H54 (cell line): Measurements from ENCODE around the gene ORM2.
A peak's percentile ranks its signal among the peaks of the same experiment; 100 is the strongest.

Experiments used
- DNase-seq: peaks from one replicate; pipeline ENCODE4 v3.0.0; 2011; ENCODE audit warnings: low spot score, mixed read lengths; ENCODE audit not compliant: insufficient read length
- FAIRE-seq: peaks from 3 replicates; lab custom pipeline; 2011; peaks lifted over from hg19 to GRCh38; lab: Jason Lieb, UNC
- POLR2A ChIP-seq: IDR thresholded peaks from 2 replicates; pipeline ENCODE4 v1.6.1; 2011; ENCODE audit warnings: low read depth, mild to moderate bottlenecking, low read length

Gene ORM2

DNA sequence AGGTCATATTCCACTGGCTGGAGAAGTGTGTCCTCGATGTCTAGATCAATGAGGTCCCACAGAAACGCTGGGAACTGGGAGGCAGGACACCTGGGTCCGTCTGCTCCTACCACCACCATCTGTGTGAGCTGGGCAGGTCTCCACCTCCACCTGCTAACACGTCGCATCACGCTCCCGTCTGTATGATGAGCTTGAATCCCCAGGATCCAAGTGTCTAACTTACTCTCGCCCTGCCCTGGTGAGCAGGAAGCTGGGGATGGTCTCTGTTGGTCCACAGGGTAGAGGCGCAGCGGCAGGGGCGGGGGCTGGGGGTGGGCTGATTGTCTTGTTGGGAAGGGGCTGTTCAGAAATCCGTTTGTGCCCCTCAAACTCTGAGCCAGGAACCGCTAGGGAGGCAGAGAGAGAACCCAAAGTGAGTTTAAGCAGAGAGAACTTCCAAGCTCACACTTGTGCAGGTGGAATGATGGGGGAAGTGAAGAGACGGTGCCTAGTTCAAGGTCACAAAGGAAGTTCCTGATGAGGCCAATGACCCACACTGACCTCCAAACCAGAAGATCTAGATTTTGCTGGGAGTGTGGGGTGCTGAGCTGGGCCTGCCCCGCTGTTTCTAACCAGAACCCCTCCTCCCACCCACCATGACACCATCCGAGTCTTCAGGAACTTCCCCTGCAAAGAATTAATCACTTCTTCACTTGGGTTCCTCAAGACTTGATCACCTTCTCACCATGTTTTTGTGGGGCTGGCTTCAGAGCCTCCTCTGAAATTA, 21.1 kb downstream of the ORM2 start:
- FAIRE-seq, result no peak
- no peak for DNase-seq
- no peak for TF ChIP-seq POLR2A

DNA sequence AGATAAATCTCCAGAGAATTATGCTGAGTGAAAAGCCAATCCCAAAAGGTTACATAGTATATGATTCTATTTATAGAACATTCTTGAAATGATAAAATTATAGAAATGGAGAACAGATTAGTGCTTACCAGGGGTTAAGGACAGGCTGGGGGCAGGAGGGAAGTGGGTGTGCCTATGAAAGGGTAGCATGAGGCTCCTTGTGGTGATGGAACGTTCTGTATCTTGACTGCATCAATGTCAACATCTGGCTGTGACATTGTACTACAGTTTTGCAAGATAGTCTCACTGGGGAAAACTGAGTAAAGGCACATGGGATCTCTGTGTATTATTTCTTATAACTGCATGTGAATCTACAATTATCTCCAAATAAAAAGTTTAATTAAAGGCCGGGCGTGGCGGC, 22.3 kb downstream of the ORM2 start:
- DNase-seq (no peak), FAIRE-seq (no peak)
- no peak for TF ChIP-seq POLR2A

DNA sequence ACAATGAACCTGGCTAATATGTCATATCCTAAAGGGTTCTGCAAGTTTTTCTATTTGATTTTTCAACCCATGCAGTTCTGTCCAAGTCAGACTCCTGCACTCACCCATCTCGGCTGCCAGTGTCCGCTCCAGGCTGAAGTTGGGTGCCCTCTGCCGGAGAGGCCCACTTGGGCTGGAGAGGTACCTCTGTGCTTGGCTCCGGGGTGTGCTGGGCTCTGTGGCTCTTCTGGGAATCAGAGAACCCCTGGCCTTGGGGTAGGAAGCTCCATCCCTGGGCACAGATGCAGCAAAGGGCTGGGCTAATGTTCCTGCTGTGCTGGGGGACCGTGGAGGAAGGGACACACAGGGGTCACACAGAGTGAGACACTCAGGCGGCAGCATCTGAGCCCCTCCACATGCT, 26.2 kb downstream of the ORM2 start:
- no peak for DNase-seq
- no peak for FAIRE-seq
- TF ChIP-seq POLR2A, result no peak

DNA sequence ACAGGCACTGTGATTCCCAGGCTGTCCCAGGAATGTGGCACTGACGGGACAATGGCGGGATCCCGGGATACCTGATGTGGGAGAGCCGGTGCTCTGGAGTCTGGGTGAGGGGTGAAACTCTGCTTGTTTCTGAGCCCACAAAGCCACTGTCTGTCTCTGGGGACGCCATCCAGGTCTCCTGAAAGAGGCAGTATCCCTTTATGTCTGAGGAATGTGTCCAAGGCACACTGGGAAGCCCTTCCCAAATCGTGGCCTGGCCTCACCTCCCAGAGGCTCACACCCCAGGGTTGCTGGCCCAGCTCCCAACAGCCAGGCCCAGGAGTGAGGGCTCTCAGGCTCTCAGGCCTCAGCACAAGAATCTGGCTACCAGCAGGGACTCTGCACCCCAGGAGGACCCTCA, 27.1 kb downstream of the ORM2 start:
- TF ChIP-seq POLR2A, result no peak
- no peak for FAIRE-seq

DNA sequence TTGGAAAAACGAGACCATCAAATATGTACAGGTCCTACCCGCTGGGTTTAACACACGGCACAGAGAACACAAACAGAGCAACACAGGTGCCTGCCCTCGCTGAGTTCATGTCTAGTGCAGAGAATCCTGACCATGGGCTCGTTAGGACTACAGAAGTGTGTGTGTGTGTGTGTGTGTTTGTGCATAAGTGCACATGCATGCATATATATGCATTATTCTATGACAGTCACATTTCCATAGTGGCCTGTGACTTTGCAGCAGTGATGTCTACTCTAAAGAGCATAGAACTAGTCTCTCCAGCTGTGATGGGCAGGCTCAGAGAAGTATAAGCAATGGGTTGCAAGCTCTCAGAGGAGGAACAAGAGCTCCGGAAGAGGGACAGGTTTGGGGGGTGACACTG, 27.7 kb downstream of the ORM2 start:
- TF ChIP-seq POLR2A, result no peak
- FAIRE-seq, result no peak
- no peak for DNase-seq

More for the DNA sequence above, 27.1 kb downstream of the ORM2 start:
- no peak for DNase-seq

DNA sequence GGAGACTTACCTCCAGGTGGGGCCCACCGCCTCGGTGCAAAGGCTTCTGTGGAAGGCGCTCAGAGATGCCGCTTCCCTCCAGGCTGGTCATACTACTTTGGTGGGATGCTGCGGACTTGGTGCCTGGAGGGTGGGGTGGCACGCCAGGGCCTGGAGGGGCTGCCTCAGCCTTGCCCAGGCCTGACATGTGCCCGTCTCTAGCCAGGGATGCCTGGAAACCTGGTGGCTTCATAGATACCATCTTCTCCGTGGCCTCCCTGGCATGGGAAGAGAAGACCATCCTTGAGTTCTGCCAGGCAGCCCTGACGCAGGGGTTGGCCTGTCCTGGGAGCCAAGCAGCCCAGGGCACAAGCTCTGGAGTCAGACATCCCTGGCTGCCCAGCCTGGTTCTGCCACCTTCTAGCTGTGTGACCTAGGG, 28.3 kb downstream of the ORM2 start:
- DNase-seq, result no peak
- no peak for FAIRE-seq
- TF ChIP-seq POLR2A, result no peak

DNA sequence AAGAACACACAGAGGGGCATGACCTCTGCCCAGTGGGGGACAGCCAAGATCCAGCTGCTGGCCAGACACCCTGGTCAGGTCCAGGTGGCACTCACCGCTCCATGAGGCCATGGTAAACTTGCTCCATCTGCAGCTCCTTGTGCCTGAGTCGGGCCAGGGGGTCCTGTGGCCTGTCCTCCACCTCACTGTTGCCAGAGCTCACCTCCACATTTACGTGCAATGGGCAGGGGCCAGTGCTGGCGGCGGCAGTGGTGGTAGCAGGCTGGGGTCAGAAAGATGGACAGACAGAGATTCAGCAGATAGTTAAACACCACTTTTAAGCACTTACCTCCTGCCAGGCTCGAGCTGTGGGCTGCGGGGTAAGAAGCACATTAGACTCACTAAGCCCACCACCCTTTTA, 30.1 kb downstream of the ORM2 start:
- DNase-seq (no peak), FAIRE-seq (no peak)
- TF ChIP-seq POLR2A, result no peak

DNA sequence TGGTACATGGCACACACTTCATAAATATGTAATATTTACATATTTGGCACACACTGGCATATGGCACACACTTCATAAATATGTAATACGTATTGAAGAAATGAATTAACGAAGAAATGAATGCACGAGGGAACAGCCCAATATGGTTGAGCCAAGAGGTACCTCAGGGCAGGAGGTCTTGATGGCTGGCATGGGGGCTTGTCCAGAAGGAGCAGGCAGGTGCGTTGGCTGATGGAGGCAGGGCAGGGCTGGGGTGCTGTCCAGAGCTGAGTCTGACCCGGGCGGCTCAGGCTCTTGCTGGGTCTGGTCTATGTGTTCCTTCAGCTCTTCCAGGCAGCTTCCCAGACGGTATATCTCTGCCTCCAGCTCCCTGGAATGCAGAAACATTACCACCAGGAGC, 31.9 kb downstream of the ORM2 start:
- no peak for TF ChIP-seq POLR2A
- FAIRE-seq (no peak), DNase-seq (no peak)

DNA sequence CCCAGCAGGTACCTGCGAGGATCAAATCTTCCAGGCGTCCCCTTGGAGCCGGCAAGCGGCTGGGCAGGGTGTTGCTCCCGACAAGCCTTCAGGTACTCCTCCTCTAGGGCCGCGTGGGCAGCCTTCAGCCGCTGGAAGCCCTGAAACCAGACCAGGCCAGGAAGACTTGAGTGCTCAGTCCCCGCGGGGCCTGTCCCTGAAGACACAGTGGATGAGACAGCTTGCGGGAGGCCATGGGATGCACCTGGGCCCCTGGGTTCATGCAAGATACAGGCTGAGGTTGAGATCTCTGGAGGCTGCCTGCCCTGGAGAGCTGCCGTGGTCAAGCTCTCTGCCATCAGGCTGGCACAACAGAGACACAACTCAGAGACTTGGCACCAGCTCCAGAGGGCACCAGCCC, 32.7 kb downstream of the ORM2 start:
- FAIRE-seq, result no peak
- no peak for TF ChIP-seq POLR2A
- no peak for DNase-seq

DNA sequence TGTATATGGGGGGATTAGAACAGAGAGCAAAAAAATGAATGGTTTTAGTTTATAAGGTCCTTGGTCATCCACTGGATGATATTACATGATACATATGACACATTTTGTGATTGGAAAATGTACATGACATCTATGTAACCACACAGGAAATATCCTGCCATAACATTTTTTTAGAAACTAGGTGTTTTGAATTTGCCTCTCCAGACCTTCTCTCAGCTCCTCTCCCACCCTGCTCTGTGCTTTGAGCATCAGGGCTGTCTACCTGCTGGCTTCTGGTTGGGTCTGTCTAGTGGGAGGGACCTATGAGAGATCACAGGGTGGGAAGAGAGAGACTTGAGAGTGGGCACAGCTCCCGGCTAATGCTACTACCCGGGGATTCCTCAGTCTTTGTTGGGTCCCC, 33.8 kb downstream of the ORM2 start:
- FAIRE-seq (no peak), DNase-seq (no peak)
- TF ChIP-seq POLR2A, result no peak

DNA sequence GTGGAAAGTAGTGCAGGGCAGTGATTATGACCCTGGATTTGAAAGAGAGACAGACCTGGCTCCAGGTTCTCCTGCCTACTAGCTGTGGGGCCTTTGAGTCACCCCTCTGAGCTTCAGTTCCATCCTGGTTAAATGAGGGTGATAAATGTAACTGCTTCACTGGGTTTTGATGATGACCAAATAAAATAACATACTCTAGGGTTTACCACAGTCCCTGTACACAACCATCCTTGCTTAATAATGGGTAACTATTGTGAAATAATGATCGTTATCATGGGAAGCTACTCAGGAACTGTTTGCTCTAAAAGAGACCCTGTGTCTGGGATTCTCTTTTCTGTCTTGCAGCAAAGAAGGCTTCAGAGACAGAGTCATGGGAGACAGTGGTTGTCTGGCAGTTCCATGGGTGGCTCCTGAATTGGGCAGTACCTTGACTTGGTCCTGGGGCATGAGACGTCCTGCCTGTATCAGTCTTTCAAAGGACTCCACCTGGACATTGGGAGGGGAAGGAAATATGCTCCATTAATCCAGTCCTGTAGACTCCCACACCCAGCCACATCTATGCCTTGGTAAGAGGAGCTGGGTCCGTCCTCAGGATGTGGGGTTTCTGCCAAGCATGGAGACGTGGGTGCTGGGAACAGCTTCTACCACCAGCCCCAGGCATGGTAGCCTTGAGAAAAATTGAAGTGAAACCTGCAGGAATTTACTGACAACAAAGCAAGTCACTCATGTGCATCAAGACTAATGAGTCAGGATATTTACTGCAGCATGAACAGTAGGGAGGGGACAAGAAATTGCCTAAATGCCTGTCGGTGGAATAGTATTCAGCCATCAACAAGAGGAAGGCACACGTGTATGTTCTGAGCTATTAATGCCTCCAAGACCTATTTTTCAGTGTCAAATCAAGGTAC, 34.7 kb downstream of the ORM2 start:
- TF ChIP-seq POLR2A, result no peak
- DNase-seq (peak; percentile 45), FAIRE-seq (no peak)

DNA sequence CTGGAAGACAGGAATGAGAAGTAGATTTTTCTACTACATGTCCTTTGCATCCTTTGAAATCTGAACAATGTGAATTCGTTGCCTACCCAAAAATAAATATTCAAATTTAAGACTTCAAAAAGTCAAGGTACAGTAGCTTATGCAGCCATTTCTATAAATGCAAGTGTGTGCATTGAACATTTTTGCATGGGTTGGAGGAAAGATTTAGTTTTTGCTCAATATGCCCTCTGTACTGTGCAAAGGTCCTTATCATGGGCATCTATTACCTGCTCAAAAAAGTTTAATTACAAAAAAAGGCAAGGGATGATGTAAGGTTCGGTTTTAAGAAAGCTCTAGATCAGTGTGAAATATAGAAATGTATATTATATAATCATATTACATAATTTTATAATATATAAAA, 35.5 kb downstream of the ORM2 start:
- no peak for TF ChIP-seq POLR2A
- DNase-seq, result no peak
- FAIRE-seq, result no peak

DNA sequence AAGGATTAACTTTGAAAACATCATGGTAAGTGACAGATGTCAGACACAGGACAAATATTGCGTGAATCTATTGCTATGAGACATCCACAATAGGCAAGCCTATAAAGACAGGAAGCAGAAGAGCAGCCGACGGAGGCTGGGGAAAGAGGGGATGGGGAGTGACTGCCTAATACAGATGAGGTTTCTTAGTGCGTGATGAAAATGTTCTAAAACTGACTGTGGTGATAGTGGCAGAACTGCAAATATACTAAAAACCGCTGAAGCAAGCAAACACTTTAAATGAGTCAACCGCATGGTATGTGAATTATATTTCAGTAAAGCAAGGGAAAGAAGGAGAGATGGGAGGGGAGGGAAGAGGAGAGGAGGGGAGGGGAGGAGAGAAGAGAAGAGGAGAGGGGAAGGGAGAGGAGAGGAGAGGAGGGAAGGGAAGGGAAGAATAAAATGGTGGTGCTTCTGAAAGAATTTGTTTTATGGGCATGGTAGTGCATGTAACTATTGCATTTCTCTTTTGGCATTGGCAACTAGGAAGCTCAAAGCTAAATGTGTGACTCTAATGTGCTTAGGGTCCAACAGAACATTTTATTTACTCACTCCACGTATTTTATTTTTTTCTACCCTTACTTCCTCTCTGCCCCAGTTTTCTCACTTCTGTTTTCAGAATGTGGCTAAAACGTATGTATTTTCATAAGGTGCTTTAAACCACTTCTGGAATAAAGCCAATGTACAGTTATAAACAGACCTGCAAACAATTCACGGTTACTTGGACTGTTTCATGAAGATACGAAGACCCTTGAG, 36.9 kb downstream of the ORM2 start:
- TF ChIP-seq POLR2A, result no peak
- DNase-seq (peak; percentile 36), FAIRE-seq (peak; percentile 87)

DNA sequence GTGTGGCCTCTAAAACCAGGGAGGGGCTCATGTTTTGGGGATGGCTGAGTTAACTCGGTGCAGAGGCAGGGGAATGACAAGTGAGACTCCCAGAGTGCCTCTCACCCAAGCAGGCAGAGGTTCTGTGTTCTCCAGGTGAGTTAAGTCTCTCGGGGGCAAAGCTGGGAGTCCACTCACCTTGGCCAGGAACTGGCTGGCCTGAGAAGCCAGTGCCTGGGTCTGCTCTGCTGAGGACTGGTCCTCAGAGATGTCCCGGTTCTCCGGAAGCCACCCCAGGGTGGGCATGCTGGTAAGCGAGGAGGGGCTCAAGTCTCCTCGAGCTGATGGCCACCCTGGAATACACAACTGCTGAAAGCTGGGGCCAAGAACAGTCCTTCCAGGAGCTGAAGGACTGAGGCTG, 37.7 kb downstream of the ORM2 start:
- FAIRE-seq, result no peak
- no peak for TF ChIP-seq POLR2A

More for the DNA sequence above, 37.7 kb downstream of the ORM2 start:
- no peak for DNase-seq
